ENCODE results near the gene SERPINA10. TPM values are rescaled to one million over a fixed set of nuclear protein-coding genes. Genes with fewer than 3 reads are reported as not detected.
"Not testable (repeated sequence)": the region's sequence is repeated elsewhere in the genome, so short reads cannot be mapped to it uniquely, and the experiment has no call there.

Gene SERPINA10
- total RNA-seq, 2 experiments from 2014 or later, result not detected

DNA sequence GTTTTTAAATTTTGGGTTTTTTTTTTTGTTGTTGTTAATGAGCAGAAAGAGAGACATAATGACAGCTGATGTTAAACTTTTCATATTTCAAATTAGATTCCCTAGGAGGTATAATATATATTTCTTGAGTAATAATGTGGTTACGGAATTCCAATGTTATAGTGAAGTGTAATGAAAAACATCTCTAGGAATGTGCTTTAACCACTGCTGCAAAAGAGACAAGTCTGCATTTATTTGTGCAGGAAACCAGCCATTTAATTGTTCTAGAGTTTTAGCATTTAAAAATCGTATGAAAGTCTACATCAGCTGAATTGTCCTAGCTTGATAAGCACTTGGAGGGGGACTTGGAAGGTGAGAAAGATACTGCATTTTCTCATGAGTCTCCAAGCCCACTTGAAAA lies 14.3 kb downstream of the SERPINA10 start:
- Mint-ChIP-seq H3K9me3 (no peaks in the 10 kb centered on the region), H3K27ac (no peak overlapping the region), H3K27me3 (peaks cover 5% of the 10 kb centered on the region), H3K4me1 (ENCODE audit: low read depth) (no peaks in the 10 kb centered on the region), H3K36me3 (ENCODE audit: low read depth) (no peaks in the 10 kb centered on the region), H3K4me3 (no peak overlapping the region)
- POLR2A ChIA-PET, result no interaction called here
- no peak for DNase-seq
- TF ChIP-seq CTCF (IDR thresholded peaks at IDR 0.05), result no peak
- ATAC-seq, result no peak
- CTCF ChIA-PET, result interaction anchor here (0.8 kb wide), 1 partner anchor 242 kb away, joined by 4 read pairs; no protein-coding TSS in a partner anchor
- intact Hi-C loops (cut with micrococcal nuclease), result no loop called here

GRCh38 chr14:94276898-94277561 lies 16.0 kb downstream of the SERPINA10 start:
- intact Hi-C loops (cut with micrococcal nuclease); H3K36me3 Mint-ChIP-seq (ENCODE audit: low read depth); H3K4me3 Mint-ChIP-seq; DNase-seq; H3K4me1 Mint-ChIP-seq (ENCODE audit: low read depth); H3K9me3 Mint-ChIP-seq; H3K27ac Mint-ChIP-seq; ATAC-seq; CTCF ChIA-PET; POLR2A ChIA-PET: not testable (repeated sequence)
- peaks cover 11% of the 10 kb centered on the region for H3K27me3 Mint-ChIP-seq

DNA sequence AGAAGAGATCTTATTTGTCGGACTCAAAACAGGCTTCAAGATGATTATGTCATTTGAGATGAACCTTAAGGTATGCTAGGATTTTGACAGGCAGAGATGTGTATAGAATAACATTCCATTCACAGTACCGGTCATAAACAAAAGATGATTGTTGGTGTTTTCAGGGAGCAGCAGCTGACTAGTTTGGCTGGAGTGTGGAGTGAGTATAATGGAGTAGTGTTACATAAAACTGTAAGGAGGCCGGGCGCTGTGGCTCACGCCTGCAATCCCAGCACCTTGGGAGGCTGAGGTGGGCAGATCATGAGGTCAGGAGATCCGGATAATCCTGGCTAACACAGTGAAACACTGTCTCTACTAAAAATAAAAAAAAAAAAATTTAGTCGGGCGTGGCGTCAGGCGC lies 23.9 kb downstream of the SERPINA10 start:
- H3K9me3 Mint-ChIP-seq, result no peaks in the 10 kb centered on the region
- H3K36me3 Mint-ChIP-seq (ENCODE audit: low read depth), result no peaks in the 10 kb centered on the region
- H3K27ac Mint-ChIP-seq, result no peak overlapping the region
- POLR2A ChIA-PET, result no interaction called here
- intact Hi-C loops (cut with micrococcal nuclease), result no loop called here
- no peak for TF ChIP-seq CTCF (IDR thresholded peaks at IDR 0.05)
- ATAC-seq, result no peak
- H3K27me3 Mint-ChIP-seq, result peaks cover 18% of the 10 kb centered on the region
- CTCF ChIA-PET, result no interaction called here
- no peaks in the 10 kb centered on the region for H3K4me1 Mint-ChIP-seq (ENCODE audit: low read depth)
- no peak overlapping the region for H3K4me3 Mint-ChIP-seq
- DNase-seq, result no peak

DNA sequence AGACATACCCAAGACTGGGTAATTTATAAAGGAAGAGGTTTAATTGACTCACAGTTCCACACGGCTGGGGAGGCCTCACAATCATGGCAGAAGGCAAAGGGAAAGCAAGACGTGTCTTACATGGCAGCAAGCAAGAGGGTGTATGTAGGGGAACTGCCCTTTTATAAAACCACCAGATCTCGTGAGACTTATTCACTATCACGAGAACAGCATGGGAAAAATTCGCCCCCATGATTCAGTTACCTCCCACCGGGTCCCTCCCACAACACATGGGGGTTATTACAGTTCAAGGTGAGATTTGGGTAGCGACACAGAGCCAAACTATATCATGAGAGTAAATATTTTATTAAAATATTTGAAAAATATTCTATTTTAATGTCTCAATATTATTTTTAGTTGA lies 24.5 kb downstream of the SERPINA10 start:
- H3K4me1 Mint-ChIP-seq (ENCODE audit: low read depth); H3K9me3 Mint-ChIP-seq; CTCF ChIA-PET; ATAC-seq; DNase-seq; H3K4me3 Mint-ChIP-seq; H3K27ac Mint-ChIP-seq; H3K36me3 Mint-ChIP-seq (ENCODE audit: low read depth); intact Hi-C loops (cut with micrococcal nuclease); POLR2A ChIA-PET: not testable (repeated sequence)
- peaks cover 18% of the 10 kb centered on the region for H3K27me3 Mint-ChIP-seq

GRCh38 chr14:94267352-94267751 lies 25.7 kb downstream of the SERPINA10 start:
- Mint-ChIP-seq H3K27me3 (peaks cover 12% of the 10 kb centered on the region), H3K36me3 (ENCODE audit: low read depth) (no peaks in the 10 kb centered on the region), H3K4me3 (no peak overlapping the region), H3K9me3 (peaks cover 5% of the 10 kb centered on the region), H3K4me1 (ENCODE audit: low read depth) (no peaks in the 10 kb centered on the region), H3K27ac (no peak overlapping the region)
- no peak for TF ChIP-seq CTCF (IDR thresholded peaks at IDR 0.05)
- CTCF ChIA-PET, result no interaction called here
- ATAC-seq (no peak), DNase-seq (no peak)
- intact Hi-C loops (cut with micrococcal nuclease), result no loop called here
- POLR2A ChIA-PET, result no interaction called here

GRCh38 chr14:94264195-94264594 lies 28.9 kb downstream of the SERPINA10 start:
- H3K9me3 Mint-ChIP-seq, result peaks cover 15% of the 10 kb centered on the region
- POLR2A ChIA-PET; H3K27me3 Mint-ChIP-seq; H3K27ac Mint-ChIP-seq; ATAC-seq; H3K36me3 Mint-ChIP-seq (ENCODE audit: low read depth); CTCF ChIA-PET; H3K4me1 Mint-ChIP-seq (ENCODE audit: low read depth); intact Hi-C loops (cut with micrococcal nuclease); H3K4me3 Mint-ChIP-seq; DNase-seq: not testable (repeated sequence)
